HG03575 (cell line): Measurements from ENCODE around the gene CBX2.

ENCODE experiments used
- ATAC-seq: cut with Tn5 transposase; IDR thresholded peaks from one replicate; pipeline ENCODE4 v1.9.1; 2021; ENCODE audit not compliant: unreplicated experiment, insufficient number of reproducible peaks, low FRiP score; ENCODE audit errors: extremely low read depth

CBX2 gene

GRCh38 chr17:79819534-79820276 is 41.8 kb downstream of the CBX2 start:
- ATAC-seq, result no peak

GRCh38 chr17:79820959-79821330 is 43.0 kb downstream of the CBX2 start:
- ATAC-seq, result no peak

- no peak for ATAC-seq
Observed at GRCh38 chr17:79821331-79822095, 43.6 kb downstream of the CBX2 start.

GRCh38 chr17:79822583-79823124 is 44.7 kb downstream of the CBX2 start:
- ATAC-seq, result no peak

- ATAC-seq, result no peak
Observed at GRCh38 chr17:79824234-79824633, 46.3 kb downstream of the CBX2 start.

- no peak for ATAC-seq
Observed at GRCh38 chr17:79824893-79825579, 47.1 kb downstream of the CBX2 start.

- no peak for ATAC-seq
Observed at GRCh38 chr17:79825580-79825921, 47.6 kb downstream of the CBX2 start.

- ATAC-seq, result no peak
Observed at GRCh38 chr17:79826204-79826680, 48.3 kb downstream of the CBX2 start.

GRCh38 chr17:79826841-79827578 is 49.1 kb downstream of the CBX2 start:
- ATAC-seq, result no peak

- no peak for ATAC-seq
Observed at GRCh38 chr17:79829004-79829403, 51.1 kb downstream of the CBX2 start.

- ATAC-seq, result no peak
Observed at GRCh38 chr17:79829457-79829856, 51.5 kb downstream of the CBX2 start.

- no peak for ATAC-seq
Observed at GRCh38 chr17:79830303-79830702, 52.4 kb downstream of the CBX2 start.

GRCh38 chr17:79830763-79831264 is 52.9 kb downstream of the CBX2 start:
- no peak for ATAC-seq

- no peak for ATAC-seq
Observed at GRCh38 chr17:79831265-79832217, 53.6 kb downstream of the CBX2 start.

- no peak for ATAC-seq
Observed at GRCh38 chr17:79832218-79833109, 54.5 kb downstream of the CBX2 start.

GRCh38 chr17:79833110-79833450 is 55.1 kb downstream of the CBX2 start:
- no peak for ATAC-seq
